Measurements from ENCODE around the gene JMJD1C.

DNA sequence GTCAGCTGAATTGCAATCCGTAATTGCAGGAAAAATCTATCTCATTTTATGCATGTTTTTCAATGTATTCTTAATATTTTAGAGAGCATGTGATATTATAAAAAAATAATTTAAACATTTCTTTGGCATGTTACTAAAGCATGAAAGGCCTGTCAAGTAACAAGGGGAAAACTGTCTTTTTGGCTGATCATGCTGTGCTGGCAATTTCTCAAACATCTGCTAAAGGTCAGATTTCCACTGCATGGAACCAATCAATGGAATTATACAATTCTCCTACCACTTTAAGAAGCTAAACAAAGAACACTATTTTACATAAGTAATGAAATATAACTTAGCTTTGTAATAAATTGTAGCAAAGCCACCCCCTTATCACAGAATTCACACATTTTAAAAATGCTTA, 49.4 kb downstream of the JMJD1C start:
- no peak for TF ChIP-seq CTCF (IDR thresholded peaks at IDR 0.05)
- TF ChIP-seq, protein P1, sequence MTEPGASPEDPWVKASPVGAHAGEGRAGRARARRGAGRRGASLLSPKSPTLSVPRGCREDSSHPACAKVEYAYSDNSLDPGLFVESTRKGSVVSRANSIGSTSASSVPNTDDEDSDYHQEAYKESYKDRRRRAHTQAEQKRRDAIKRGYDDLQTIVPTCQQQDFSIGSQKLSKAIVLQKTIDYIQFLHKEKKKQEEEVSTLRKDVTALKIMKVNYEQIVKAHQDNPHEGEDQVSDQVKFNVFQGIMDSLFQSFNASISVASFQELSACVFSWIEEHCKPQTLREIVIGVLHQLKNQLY (CRISPR knock-in tag; IDR thresholded peaks at IDR 0.05), result no peak
- no peak for TF ChIP-seq ESRRA (CRISPR knock-in tag; IDR thresholded peaks at IDR 0.05; ENCODE audit: borderline replicate concordance)
